ENCODE results near the gene SARNP. TPM values are rescaled to one million over a fixed set of nuclear protein-coding genes. Genes with fewer than 3 reads are reported as not detected.

Gene SARNP
- total and polyA plus RNA-seq, 9 of the 15 experiments (the other 6 are each of a cell fraction or from before 2014, with no cell fraction given): 70.1 to 400 (median 198) TPM

DNA sequence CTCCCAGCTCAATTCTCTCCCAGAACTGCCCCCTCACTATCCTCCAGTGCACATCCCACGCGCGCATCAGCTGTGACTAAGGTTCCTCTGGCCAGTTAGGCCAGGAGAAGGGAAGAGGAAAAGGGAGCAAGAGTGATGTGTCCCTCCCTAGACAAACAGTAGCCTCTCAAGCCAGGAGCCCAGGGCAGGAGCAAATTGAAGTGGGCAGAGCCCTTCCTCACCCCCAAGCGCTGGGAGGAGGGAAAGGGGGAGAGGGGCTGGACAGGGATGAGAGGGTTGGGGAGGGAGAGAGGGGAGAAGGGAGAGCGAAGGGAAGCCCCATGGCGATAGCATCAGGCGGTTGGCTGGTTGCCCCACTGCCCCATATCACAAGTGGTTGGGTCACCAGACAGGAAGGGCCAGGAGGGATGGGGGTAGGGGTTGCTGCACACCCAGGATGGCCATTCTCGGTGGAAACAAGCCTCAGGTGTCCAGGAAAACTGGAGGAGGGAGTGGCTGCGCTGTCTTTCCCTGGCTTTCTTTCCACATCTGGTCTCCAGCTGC, 89.8 kb downstream of the SARNP start:
- peak overlapping the region; percentile 95 for H3K4me2 ChIP-seq (ENCODE audit: insufficient read depth, low read length)
- CTCF ChIA-PET (ENCODE audit: low intra/inter-chr PET ratio): no interaction called here
- peak; percentile 71 for FAIRE-seq
- peaks cover 22 to 46% of the 10 kb centered on the region in 2 experiments; a peak in 4 of 5 replicates for H3K4me1 ChIP-seq (replicated peaks in 1 of 2; ENCODE audit: control insufficient read depth in 2 of 2, insufficient read depth in 2 of 2, low read length in 2 of 2)
- H3K36me3 ChIP-seq (ENCODE audit: control insufficient read depth, insufficient read depth, low read length): peaks cover 42% of the 10 kb centered on the region
- no peak overlapping the region for H2AFZ ChIP-seq (ENCODE audit: low read depth, low read length)
- in situ Hi-C loops (cut with MboI) (no loop called here), intact Hi-C loops (cut with micrococcal nuclease) (loop anchor here (1.0 kb wide), 1 partner anchor 11 kb away; the partner anchor contains the start of gene BLOC1S1)
- 0% methylated on average over 8 of the region's 9 CpGs for WGBS (ENCODE audit: insufficient coverage, low coverage, missing lambda C conversion rate)
- H3K4me3 ChIP-seq: peak overlapping the region; percentile 69
- no TSS peak for BruUV-seq (replicated peaks)
- H4K20me1 ChIP-seq (replicated peaks; ENCODE audit: control insufficient read depth, insufficient read depth, low read length): peaks cover 22% of the 10 kb centered on the region; the same call in 1 of the 2 replicates
- peak overlapping the region; percentile 97 for H3K27ac ChIP-seq (ENCODE audit: extremely low read depth, low read depth, low read length)
- peaks cover 28% of the 10 kb centered on the region for H3K79me2 ChIP-seq (ENCODE audit: control insufficient read depth, insufficient read depth, low read length)
- no peaks in the 10 kb centered on the region for H3K9me1 ChIP-seq (ENCODE audit: control insufficient read depth, insufficient read depth, low read length)
- H3K9ac ChIP-seq (ENCODE audit: insufficient read depth in 1 of 2, low read depth in 2 of 2, low read length in 2 of 2): peak overlapping the region; percentile 94 to 97
- ATAC-seq: peak; percentile 18
- peak; percentile 50 to 82 (median 62) for DNase-seq (ENCODE audit: extremely low read depth in 1 of 4, low spot score in 3 of 4)
- H3K9me3 ChIP-seq (replicated peaks; ENCODE audit: control insufficient read depth, insufficient read depth, low read depth, low read length): no peaks in the 10 kb centered on the region
- no peaks in the 10 kb centered on the region for H3K27me3 ChIP-seq (ENCODE audit: control insufficient read depth in 2 of 2, insufficient read depth in 2 of 2, low read length in 2 of 2)
- POLR2A ChIA-PET: interaction anchor here (0.7 to 1.0 kb wide), 3 partner anchors 8 to 26 kb away, joined by 3 to 5 read pairs (median 3); no protein-coding TSS in a partner anchor
- TF ChIP-seq PHF8 (IDR thresholded peaks at IDR 0.05; ENCODE audit: borderline replicate concordance, low read length) (no peak; the same call in 1 of the 2 replicates), MIER1 (IDR thresholded peaks at IDR 0.05; ENCODE audit: low read depth) (no peak), OTX1 (CRISPR knock-in tag; IDR thresholded peaks at IDR 0.05) (peak; percentile 42; the same call in 1 of the 2 replicates), SMAD1 (IDR thresholded peaks at IDR 0.05; ENCODE audit: low read depth, low read length, partially characterized antibody) (no peak), DPF2 (IDR thresholded peaks at IDR 0.05) (peak; percentile 71), EP300 (IDR thresholded peaks at IDR 0.05; ENCODE audit: low read length) (peak; percentile 66; the same call in 1 of the 2 replicates), L3MBTL2 (IDR thresholded peaks at IDR 0.05) (0 out of 2 replicates have a peak, but pooled peaks have one; percentile 14), ARHGAP35 (IDR thresholded peaks at IDR 0.05; ENCODE audit: partially characterized antibody) (no peak), TAF7 (tag; IDR thresholded peaks at IDR 0.05) (peak; percentile 32; the same call in 1 of the 2 replicates), ZNF143 (CRISPR knock-in tag; IDR thresholded peaks at IDR 0.05) (0 out of 2 replicates have a peak, but pooled peaks have one; percentile 34), FOSL1 (tag; conservative IDR thresholded peaks at IDR 0.05) (peak; percentile 53), ELF4 (CRISPR knock-in tag; IDR thresholded peaks at IDR 0.05) (peak; percentile 62; the same call in 1 of the 2 replicates), POLR2H (tag; IDR thresholded peaks at IDR 0.05; ENCODE audit: low read depth) (no peak), ZEB2 (IDR thresholded peaks at IDR 0.05) (peak; percentile 56; the same call in 1 of the 2 replicates), NFIX (CRISPR knock-in tag; IDR thresholded peaks at IDR 0.05; ENCODE audit: low read depth) (no peak), SIN3A (IDR thresholded peaks at IDR 0.05; ENCODE audit: borderline replicate concordance in 2 of 2, control insufficient read depth in 1 of 2, low read depth in 2 of 2, low read length in 2 of 2) (peak; percentile 8 to 57; a peak in 1 of 4 replicates), SMARCE1 (IDR thresholded peaks at IDR 0.05) (no peak; the same call in 1 of the 2 replicates)
- TF ChIP-seq, protein P1, sequence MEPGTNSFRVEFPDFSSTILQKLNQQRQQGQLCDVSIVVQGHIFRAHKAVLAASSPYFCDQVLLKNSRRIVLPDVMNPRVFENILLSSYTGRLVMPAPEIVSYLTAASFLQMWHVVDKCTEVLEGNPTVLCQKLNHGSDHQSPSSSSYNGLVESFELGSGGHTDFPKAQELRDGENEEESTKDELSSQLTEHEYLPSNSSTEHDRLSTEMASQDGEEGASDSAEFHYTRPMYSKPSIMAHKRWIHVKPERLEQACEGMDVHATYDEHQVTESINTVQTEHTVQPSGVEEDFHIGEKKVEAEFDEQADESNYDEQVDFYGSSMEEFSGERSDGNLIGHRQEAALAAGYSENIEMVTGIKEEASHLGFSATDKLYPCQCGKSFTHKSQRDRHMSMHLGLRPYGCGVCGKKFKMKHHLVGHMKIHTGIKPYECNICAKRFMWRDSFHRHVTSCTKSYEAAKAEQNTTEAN (CRISPR knock-in tag; IDR thresholded peaks at IDR 0.05): no peak
- TF ChIP-seq, protein P2, sequence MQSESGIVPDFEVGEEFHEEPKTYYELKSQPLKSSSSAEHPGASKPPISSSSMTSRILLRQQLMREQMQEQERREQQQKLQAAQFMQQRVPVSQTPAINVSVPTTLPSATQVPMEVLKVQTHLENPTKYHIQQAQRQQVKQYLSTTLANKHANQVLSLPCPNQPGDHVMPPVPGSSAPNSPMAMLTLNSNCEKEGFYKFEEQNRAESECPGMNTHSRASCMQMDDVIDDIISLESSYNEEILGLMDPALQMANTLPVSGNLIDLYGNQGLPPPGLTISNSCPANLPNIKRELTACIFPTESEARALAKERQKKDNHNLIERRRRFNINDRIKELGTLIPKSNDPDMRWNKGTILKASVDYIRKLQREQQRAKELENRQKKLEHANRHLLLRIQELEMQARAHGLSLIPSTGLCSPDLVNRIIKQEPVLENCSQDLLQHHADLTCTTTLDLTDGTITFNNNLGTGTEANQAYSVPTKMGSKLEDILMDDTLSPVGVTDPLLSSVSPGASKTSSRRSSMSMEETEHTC (IDR thresholded peaks at IDR 0.05): peak; percentile 95
- TF ChIP-seq, protein P3, sequence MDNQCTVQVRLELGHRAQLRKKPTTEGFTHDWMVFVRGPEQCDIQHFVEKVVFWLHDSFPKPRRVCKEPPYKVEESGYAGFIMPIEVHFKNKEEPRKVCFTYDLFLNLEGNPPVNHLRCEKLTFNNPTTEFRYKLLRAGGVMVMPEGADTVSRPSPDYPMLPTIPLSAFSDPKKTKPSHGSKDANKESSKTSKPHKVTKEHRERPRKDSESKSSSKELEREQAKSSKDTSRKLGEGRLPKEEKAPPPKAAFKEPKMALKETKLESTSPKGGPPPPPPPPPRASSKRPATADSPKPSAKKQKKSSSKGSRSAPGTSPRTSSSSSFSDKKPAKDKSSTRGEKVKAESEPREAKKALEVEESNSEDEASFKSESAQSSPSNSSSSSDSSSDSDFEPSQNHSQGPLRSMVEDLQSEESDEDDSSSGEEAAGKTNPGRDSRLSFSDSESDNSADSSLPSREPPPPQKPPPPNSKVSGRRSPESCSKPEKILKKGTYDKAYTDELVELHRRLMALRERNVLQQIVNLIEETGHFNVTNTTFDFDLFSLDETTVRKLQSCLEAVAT (IDR thresholded peaks at IDR 0.05): 0 out of 4 replicates have a peak, but pooled peaks of 1 of the 2 experiments have one; percentile 13

Data from K562 (cell line).